Fibroblast of skin of right quadriceps (primary cell): ENCODE results near the gene ITIH6.
"Not testable (repeated sequence)": the region's sequence is repeated elsewhere in the genome, so short reads cannot be mapped to it uniquely, and the experiment has no call there.

Experiments
- DNase-seq: peaks from one replicate; pipeline ENCODE4 v3.0.0-alpha.2; 2013

Gene ITIH6

DNA sequence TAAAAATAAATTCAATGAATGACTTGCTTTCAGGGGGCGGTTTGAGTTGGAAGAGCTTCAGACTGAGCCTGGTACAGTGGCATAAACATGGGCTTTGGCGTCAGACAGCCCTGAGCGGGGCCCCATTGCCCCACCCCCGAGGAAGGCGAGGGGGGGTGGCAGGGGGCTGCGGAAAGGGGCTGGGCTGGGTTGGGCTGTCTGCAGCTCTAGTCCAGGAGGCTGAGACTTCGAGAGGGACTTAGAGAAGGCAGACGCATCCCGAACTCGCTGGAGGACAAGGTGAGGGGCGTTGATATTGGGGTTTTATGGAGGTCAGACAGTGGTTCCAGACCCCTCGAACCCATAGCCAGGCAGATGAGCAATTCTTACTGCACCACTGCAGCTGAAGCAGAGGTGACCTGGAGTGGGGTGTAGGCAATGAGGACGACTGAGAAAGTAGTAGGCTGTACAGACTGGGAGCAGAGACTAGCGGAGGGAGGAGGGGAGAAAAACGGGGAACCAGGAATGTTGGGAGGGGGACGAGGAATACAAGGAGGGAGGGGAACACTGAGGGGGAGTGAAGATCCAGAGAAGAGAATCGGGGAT lies 9.6 kb upstream of the ITIH6 start, which contains the start of gene MAGED2:
TSS of gene MAGED2 (plus strand) at position 222 of the 585 bp plus-strand sequence. CDS start 1,587 bp downstream, outside the sequence.
- DNase-seq, result peak; percentile 40

DNA sequence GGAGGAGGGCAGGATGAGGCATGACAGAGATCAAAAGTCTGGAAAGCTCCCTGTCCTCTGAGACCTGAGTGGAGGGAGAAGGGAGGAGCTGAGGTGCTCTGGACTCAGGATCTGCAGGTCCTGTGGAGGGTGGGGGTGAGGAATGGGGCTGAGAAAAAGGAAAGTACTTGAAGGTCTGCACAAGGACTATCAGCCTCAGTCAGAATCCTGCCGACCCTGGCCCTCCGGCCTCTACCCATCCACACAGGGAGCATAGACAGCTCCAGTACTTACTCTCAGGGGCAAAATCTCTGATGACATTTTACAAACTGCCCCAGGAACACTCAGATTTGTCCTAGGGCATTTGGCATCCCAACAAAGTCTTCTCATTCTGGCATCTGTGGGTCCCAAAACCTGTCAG lies 991 bp upstream of the ITIH6 start:
- DNase-seq, result no peak

DNA sequence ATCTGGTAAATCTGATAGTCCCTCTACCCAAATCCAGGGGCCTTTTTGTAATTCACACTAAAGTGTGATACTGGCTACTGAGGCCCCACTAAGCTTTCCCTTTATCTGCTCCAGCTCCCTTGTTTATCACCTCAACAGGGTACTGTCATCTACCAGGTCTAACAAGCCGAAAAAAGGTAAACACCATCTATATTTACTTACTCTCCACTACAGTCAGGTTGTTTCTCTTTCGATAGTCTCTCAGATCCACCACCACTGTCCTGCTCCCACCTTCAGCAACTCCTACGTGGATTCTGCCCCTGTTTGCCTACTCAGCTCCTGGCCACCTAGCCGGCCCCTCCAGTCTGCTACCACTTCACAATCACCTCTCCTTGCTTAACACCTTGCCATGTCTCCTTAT lies 3.3 kb downstream of the ITIH6 start:
- DNase-seq, result no peak

GRCh38 chrX:54794028-54794427 lies 4.0 kb downstream of the ITIH6 start:
- no peak for DNase-seq

GRCh38 chrX:54789405-54789804 lies 8.7 kb downstream of the ITIH6 start:
- DNase-seq, result not testable (repeated sequence)

DNA sequence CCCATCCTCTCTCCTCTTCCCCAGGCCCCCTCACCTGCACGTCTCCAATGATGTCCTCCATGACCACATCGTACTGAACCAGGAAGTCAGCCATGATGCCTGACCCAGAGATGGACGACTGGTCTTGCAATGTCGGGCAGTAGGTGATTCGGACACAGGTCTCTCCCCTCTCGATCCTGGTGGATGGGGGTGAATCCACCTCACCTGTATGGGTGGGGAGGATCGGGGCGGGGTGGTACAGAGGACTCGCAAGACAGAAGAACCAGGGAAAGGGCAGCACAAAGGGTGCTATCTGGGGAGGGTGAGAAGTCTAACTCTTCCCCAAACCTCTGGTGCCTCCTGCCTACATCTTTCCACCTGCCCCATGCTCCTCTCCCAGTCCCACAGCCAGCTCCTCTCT lies 9.6 kb downstream of the ITIH6 start:
- no peak for DNase-seq

GRCh38 chrX:54786967-54787366 lies 11.1 kb downstream of the ITIH6 start:
- no peak for DNase-seq

GRCh38 chrX:54785901-54786300 lies 12.2 kb downstream of the ITIH6 start:
- DNase-seq, result no peak

- DNase-seq, result no peak
Measured at GRCh38 chrX:54776987-54777672, 20.9 kb downstream of the ITIH6 start.

- no peak for DNase-seq
Measured at GRCh38 chrX:54776061-54776460, 22.0 kb downstream of the ITIH6 start.

DNA sequence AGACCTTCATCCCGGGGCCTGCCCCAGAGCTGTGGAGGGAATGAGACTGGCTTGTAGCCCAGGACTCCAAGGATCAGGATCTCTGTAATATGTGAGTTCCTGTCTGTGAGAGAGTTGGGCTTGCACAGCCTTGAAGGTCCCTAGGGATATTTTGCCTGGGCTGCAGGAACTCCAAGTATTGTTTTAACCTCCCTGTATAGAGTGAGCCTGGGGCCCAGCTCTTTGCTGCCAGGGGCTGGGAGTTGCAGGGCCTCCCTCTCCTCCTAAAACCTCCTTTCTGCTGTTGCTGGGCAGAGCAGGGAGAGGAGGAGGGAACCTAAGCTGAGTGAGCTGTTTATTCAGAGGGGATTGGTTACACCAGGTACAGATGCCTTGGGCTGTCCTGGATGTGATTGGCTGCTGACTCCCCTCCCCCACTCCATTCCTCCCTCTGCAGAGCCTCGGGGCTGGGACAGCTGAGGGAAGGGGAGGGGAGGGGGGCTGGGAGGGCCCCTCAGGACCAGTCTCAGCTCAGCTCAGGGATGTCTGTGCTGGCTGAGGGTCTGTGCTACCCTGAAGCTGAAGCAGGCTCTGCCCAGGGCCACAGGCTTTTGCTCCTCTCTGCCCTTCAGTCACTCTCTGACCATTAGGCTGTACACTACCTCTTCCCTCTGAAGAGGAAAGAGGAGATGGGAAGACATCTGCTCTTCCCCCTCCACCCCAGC lies 23.5 kb downstream of the ITIH6 start:
- DNase-seq, result peak; percentile 57

GRCh38 chrX:54758114-54759055 lies 39.7 kb downstream of the ITIH6 start:
- DNase-seq, result no peak

DNA sequence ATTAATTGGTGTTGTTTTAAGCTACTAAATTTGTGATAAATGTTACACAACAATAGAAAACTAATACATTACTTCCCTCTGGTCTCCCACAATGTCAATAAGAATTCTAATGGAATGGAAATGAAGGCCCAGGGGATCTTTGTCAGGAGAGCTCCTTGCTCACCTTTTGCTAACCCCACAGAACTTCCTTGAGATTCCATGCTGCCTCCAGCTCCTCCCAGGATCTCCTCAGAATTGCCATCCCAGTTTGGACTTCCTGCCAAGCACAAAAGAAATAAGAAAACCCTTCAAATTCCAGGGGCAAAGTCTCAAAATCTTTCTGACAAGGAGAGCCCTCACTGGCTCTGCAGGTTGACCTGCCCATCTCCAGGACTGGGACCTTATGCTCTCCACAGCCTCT lies 43.2 kb downstream of the ITIH6 start:
- DNase-seq, result no peak

- DNase-seq, result no peak
Measured at GRCh38 chrX:54748626-54749025, 49.4 kb downstream of the ITIH6 start.

GRCh38 chrX:54747733-54748393 lies 50.2 kb downstream of the ITIH6 start:
- no peak for DNase-seq

DNA sequence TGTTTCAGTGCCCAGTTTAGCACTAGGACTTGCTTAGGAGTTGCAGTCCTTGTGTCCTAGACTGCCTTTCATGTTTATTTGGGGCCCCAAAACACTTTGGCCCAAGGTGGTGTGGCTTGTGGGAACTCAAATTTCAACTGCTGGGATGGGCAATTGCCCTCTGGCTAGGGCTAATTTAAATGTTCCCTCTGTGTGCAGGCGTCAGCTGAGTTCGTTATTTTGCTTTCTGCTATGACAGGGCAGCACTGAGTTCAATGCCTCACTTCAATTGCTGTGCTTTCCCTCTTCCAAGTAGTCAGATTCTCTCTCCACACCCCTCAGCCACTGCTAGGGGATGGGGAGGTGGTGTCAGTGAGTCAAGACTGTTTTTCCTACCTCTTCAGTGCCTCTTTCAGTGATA lies 51.1 kb downstream of the ITIH6 start:
- DNase-seq, result no peak

- DNase-seq, result no peak
Measured at GRCh38 chrX:54745676-54746075, 52.4 kb downstream of the ITIH6 start.

DNA sequence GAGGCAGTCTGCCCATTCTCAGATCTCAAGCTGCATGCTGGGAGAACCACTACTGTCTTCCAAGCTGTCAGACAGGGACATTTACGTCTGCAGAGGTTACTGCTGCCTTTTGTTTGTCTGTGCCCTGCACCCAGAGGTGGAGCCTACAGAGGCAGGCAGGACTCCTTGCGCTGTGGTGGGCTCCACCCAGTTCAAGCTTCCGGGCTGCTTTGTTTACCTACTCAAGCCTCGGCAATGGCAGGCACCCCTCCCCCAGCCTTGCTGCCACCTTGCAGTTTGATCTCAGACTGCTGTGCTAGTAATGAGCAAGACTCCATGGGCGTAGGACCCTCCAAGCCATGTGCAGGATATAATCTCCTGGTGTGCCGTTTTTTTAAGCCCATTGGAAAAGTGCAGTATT lies 59.5 kb downstream of the ITIH6 start:
- DNase-seq, result not testable (repeated sequence)

- not testable (repeated sequence) for DNase-seq
Measured at GRCh38 chrX:54736298-54736942, 61.6 kb downstream of the ITIH6 start.

- no peak for DNase-seq
Measured at GRCh38 chrX:54721424-54721823, 76.6 kb downstream of the ITIH6 start.

- no peak for DNase-seq
Measured at GRCh38 chrX:54715621-54716020, 82.4 kb downstream of the ITIH6 start.

DNA sequence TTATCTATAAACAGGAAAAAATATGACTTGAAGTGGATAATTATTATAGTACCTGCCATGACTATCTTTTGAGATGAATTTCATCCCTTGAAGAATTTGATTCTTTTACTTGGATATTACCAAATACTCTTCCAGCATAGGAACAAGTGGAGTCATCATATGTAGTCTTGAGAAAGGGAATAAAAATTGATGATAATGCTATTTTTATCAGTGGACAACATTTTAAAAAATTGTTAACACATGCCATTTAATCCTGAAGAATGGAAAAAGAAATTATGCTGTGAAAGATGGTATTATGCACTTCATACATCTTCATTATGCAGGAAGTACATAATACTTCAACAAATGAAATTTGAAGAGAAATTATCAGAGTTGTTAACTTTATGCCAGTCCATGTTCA lies 83.6 kb downstream of the ITIH6 start:
- DNase-seq, result no peak
